ENCODE results near the gene WRNIP1. TPM values are rescaled to one million over a fixed set of nuclear protein-coding genes. Genes with fewer than 3 reads are reported as not detected.
A peak's percentile ranks its signal among the peaks of the same experiment; 100 is the strongest.

Gene WRNIP1
- total RNA-seq, 1 experiment from 2014 or later: 36.3 TPM

DNA sequence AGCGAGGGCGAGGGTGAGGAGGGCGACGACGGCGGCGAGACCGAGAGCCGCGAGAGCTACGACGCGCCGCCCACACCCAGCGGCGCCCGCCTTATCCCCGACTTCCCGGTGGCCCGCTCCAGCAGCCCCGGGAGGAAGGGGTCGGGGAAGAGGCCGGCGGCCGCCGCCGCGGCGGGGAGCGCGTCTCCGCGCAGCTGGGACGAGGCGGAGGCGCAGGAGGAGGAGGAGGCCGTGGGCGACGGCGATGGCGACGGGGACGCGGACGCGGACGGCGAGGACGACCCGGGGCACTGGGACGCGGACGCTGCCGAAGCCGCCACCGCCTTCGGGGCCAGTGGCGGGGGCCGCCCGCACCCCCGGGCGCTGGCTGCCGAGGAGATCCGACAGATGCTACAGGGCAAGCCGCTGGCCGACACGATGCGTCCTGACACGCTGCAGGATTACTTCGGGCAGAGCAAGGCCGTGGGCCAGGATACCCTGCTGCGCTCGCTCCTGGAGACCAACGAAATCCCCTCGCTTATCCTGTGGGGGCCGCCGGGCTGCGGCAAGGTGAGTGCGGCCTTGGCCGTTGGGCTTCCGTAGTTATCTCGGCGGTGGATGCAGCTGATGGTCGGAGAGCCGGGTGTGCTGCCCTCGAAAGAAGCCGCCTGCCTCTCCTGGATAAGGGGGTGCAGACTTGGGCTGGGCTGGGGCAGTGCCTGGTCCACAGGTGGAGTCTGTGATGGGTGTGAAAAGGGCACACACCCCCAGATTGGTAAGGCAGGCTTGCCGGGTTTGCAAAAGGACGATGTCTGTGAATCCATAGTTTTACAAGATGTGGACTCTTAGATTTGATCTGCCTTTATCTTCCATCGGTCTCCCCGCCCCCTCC is 938 bp downstream of the WRNIP1 start (continued):
- TF ChIP-seq GABPB1 (CRISPR knock-in tag; IDR thresholded peaks at IDR 0.05) (0 out of 2 replicates have a peak, but pooled peaks have one; percentile 43), NFE2L1 (CRISPR knock-in tag; IDR thresholded peaks at IDR 0.05) (peak; percentile 40; the same call in 1 of the 2 replicates)
- TF ChIP-seq, protein P1, sequence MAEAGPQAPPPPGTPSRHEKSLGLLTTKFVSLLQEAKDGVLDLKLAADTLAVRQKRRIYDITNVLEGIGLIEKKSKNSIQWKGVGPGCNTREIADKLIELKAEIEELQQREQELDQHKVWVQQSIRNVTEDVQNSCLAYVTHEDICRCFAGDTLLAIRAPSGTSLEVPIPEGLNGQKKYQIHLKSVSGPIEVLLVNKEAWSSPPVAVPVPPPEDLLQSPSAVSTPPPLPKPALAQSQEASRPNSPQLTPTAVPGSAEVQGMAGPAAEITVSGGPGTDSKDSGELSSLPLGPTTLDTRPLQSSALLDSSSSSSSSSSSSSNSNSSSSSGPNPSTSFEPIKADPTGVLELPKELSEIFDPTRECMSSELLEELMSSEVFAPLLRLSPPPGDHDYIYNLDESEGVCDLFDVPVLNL (CRISPR knock-in tag; IDR thresholded peaks at IDR 0.05; ENCODE audit: borderline replicate concordance, low read depth): no peak

DNA sequence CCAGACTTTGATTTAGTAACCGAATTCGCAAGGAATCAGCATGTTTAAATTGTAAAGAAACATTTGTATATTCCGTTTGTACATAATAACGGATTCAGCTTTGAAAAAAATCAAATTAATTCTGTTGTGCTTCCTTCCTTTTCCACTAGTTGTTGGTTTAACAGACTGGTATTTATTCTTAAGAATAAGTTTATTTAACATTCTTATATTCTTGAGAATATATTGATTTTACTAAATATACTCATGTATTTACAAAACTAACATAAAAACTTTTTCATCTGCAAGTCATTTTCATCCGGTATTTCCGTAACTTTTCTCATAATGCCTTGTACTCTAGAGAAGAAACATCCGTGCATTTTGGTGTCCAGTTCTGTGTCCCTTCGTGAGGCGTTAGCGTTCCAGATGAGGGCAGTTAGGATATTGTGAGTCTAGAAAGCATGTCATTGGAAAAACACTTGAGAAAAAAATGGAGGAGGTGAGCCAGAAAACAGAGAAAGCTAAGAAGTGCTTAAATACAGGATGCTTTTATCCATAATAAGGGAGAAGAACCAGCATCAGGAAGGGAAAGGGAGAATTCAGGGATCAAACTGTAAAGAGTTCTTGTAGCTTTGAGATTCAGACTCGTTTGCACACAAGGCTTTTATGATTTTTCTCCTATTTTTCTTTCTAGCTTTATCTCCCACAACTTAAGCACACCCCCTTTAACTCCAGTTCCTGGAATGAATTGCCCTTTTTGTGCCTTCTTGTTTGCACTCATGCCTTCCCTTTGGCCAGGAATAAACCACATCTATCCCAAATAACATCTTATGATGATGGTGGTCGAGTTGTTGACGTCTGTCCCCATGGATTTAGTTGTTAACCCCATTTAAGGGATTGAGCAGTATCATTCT is 1.8 kb downstream of the WRNIP1 start:
- ATAC-seq (no peak), DNase-seq (ENCODE audit: low spot score) (no peak)
- Mint-ChIP-seq H3K4me3 (peak overlapping the region; percentile 89), H3K27ac (no peak overlapping the region), H3K9me3 (peaks cover 5% of the 10 kb centered on the region; the same call in 1 of the 2 replicates), H3K4me1 (peaks cover 45% of the 10 kb centered on the region), H3K36me3 (no peaks in the 10 kb centered on the region; the same call in 1 of the 2 replicates), H3K27me3 (ENCODE audit: low read depth) (no peaks in the 10 kb centered on the region)
- TF ChIP-seq, protein P2, sequence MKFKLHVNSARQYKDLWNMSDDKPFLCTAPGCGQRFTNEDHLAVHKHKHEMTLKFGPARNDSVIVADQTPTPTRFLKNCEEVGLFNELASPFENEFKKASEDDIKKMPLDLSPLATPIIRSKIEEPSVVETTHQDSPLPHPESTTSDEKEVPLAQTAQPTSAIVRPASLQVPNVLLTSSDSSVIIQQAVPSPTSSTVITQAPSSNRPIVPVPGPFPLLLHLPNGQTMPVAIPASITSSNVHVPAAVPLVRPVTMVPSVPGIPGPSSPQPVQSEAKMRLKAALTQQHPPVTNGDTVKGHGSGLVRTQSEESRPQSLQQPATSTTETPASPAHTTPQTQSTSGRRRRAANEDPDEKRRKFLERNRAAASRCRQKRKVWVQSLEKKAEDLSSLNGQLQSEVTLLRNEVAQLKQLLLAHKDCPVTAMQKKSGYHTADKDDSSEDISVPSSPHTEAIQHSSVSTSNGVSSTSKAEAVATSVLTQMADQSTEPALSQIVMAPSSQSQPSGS (CRISPR knock-in tag; IDR thresholded peaks at IDR 0.05; ENCODE audit: borderline replicate concordance, low read depth): no peak
- TF ChIP-seq, protein P3, sequence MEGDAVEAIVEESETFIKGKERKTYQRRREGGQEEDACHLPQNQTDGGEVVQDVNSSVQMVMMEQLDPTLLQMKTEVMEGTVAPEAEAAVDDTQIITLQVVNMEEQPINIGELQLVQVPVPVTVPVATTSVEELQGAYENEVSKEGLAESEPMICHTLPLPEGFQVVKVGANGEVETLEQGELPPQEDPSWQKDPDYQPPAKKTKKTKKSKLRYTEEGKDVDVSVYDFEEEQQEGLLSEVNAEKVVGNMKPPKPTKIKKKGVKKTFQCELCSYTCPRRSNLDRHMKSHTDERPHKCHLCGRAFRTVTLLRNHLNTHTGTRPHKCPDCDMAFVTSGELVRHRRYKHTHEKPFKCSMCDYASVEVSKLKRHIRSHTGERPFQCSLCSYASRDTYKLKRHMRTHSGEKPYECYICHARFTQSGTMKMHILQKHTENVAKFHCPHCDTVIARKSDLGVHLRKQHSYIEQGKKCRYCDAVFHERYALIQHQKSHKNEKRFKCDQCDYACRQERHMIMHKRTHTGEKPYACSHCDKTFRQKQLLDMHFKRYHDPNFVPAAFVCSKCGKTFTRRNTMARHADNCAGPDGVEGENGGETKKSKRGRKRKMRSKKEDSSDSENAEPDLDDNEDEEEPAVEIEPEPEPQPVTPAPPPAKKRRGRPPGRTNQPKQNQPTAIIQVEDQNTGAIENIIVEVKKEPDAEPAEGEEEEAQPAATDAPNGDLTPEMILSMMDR (IDR thresholded peaks at IDR 0.05): 0 out of 2 replicates have a peak, but pooled peaks have one; percentile 11
- ChIA-PET CTCF (interaction anchor here (1.2 to 3.4 kb wide), 3 partner anchors 24 to 235 kb away, joined by 4 to 16 read pairs (median 4); no protein-coding TSS in a partner anchor), POLR2A (no interaction called here)

DNA sequence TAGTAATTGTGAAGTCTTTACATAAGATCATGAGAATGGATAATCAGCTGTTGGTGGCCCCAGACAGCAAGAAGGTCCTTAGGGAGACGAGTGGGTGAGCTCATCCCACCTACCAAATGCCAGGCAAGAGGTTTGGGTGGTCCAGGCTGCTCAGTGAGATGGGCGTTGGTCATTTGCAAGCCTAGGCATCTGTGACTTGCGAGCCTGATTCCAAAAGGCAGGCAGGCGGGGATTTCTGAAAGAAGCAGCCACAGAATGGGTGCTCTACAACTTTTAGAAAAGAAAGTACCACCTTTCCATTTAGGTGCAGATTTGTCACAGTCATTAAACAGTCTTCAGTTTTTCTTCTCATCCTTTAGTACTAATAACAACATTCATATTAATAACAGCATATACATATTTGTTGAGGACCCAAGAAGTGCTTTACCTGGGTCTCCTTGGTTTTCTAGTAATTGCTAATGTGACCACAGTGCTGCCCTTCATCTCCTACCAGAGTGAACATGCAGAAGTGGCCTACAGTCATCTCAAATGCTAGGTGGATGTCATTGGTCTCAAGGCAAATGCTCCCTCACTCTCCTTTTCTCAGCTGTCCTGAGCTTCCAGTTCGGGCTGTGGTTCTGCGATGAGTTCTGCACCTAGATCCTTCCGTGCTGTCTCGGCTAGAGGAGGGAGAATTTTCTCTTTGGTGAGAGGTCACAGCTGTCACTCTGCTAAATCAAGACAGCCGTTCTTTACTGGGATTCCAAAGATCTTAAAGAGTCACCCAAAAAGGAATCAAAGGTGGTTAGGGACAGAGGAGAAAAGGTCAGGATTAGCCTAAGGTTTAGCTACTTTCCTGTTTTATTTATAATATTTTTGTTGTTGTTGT is 2.7 kb downstream of the WRNIP1 start:
- no peak for DNase-seq (ENCODE audit: low spot score)
- peaks cover 45% of the 10 kb centered on the region for H3K4me1 Mint-ChIP-seq
- CTCF ChIA-PET: interaction anchor here (0.8 to 3.4 kb wide), 5 partner anchors 15 to 185 kb away, joined by 3 to 16 read pairs (median 7); no protein-coding TSS in a partner anchor
- no peak overlapping the region for H3K27ac Mint-ChIP-seq
- POLR2A ChIA-PET: interaction anchor here (0.6 kb wide), 1 partner anchor 335 kb away, joined by 3 read pairs; no protein-coding TSS in a partner anchor
- peaks cover 4% of the 10 kb centered on the region; the same call in 1 of the 2 replicates for H3K36me3 Mint-ChIP-seq
- ATAC-seq: no peak
- H3K27me3 Mint-ChIP-seq (ENCODE audit: low read depth): no peaks in the 10 kb centered on the region
- peaks cover under 1% of the 10 kb centered on the region; the same call in 1 of the 2 replicates for H3K9me3 Mint-ChIP-seq
- H3K4me3 Mint-ChIP-seq: peak overlapping the region; percentile 89
- TF ChIP-seq IRF2 (CRISPR knock-in tag; IDR thresholded peaks at IDR 0.05; ENCODE audit: borderline replicate concordance, low read depth) (no peak), ZNF263 (CRISPR knock-in tag; IDR thresholded peaks at IDR 0.05; ENCODE audit: low read depth) (no peak), GRHL2 (CRISPR knock-in tag; IDR thresholded peaks at IDR 0.05; ENCODE audit: insufficient replicate concordance, severe bottlenecking) (no peak), TEAD1 (CRISPR knock-in tag; IDR thresholded peaks at IDR 0.05) (no peak), ETV6 (CRISPR knock-in tag; IDR thresholded peaks at IDR 0.05) (no peak), GTF2I (CRISPR knock-in tag; conservative IDR thresholded peaks at IDR 0.05) (no peak), ZNF138 (CRISPR knock-in tag; conservative IDR thresholded peaks at IDR 0.05) (no peak), PRRX2 (CRISPR knock-in tag; IDR thresholded peaks at IDR 0.05) (no peak)
- TF ChIP-seq, protein P4, sequence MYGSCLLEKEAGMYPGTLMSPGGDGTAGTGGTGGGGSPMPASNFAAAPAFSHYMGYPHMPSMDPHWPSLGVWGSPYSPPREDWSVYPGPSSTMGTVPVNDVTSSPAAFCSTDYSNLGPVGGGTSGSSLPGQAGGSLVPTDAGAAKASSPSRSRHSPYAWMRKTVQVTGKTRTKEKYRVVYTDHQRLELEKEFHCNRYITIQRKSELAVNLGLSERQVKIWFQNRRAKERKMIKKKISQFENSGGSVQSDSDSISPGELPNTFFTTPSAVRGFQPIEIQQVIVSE (CRISPR knock-in tag; IDR thresholded peaks at IDR 0.05; ENCODE audit: borderline replicate concordance): no peak
- TF ChIP-seq, protein P5, sequence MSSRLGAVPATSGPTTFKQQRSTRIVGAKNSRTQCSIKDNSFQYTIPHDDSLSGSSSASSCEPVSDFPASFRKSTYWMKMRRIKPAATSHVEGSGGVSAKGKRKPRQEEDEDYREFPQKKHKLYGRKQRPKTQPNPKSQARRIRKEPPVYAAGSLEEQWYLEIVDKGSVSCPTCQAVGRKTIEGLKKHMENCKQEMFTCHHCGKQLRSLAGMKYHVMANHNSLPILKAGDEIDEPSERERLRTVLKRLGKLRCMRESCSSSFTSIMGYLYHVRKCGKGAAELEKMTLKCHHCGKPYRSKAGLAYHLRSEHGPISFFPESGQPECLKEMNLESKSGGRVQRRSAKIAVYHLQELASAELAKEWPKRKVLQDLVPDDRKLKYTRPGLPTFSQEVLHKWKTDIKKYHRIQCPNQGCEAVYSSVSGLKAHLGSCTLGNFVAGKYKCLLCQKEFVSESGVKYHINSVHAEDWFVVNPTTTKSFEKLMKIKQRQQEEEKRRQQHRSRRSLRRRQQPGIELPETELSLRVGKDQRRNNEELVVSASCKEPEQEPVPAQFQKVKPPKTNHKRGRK (CRISPR knock-in tag; IDR thresholded peaks at IDR 0.05; ENCODE audit: borderline replicate concordance): no peak

Data from WTC11 (cell line).